H9 (cell line): ENCODE data around the gene RAB11A. TPM values are rescaled to one million over a fixed set of nuclear protein-coding genes. Genes with fewer than 3 reads are reported as not detected.

ENCODE experiments used
- DNase-seq: peaks from one replicate; pipeline ENCODE4 v3.0.0-alpha.2; 2017
- H2AFZ ChIP-seq: one replicate; pipeline ENCODE4 v1.6.1; 2013; ENCODE audit warnings: mild to moderate bottlenecking, low read length, control low read depth, moderate library complexity
- H2AK5ac ChIP-seq: 2 replicates; pipeline ENCODE4 v1.6.1; 2013; ENCODE audit warnings: low read length, control low read depth, mixed read lengths; ENCODE audit not compliant: insufficient read length
- H2BK120ac ChIP-seq: one replicate; pipeline ENCODE4 v1.6.1; 2013; ENCODE audit warnings: low read depth, mild to moderate bottlenecking, low read length, control low read depth, inconsistent platforms; ENCODE audit not compliant: poor library complexity, severe bottlenecking
- H2BK12ac ChIP-seq: 2 replicates; pipeline ENCODE4 v1.6.1; 2013; ENCODE audit warnings: low read length, control low read depth, mixed read lengths, low read depth; ENCODE audit not compliant: insufficient read length
- H2BK15ac ChIP-seq: 2 replicates; pipeline ENCODE4 v1.6.1; 2013; ENCODE audit warnings: low read depth, low read length, control low read depth
- H2BK20ac ChIP-seq: one replicate; pipeline ENCODE4 v1.6.1; 2013; ENCODE audit warnings: low read depth, mild to moderate bottlenecking, low read length, control low read depth, inconsistent platforms; ENCODE audit not compliant: poor library complexity, severe bottlenecking
- H2BK5ac ChIP-seq: 2 replicates; pipeline ENCODE4 v1.6.1; 2013; ENCODE audit warnings: low read length, control low read depth, mixed read lengths; ENCODE audit not compliant: insufficient read length
- H3K14ac ChIP-seq: 2 replicates; pipeline ENCODE4 v1.6.1; 2013; ENCODE audit warnings: low read length, control low read depth; ENCODE audit not compliant: insufficient read depth
- H3K18ac ChIP-seq: 2 replicates; pipeline ENCODE4 v1.6.1; 2013; ENCODE audit warnings: low read depth, mild to moderate bottlenecking, mixed read lengths, low read length, control low read depth; ENCODE audit not compliant: insufficient read length
- H3K23ac ChIP-seq: 2 replicates; pipeline ENCODE4 v1.6.1; 2013; ENCODE audit warnings: low read length, control low read depth, mixed read lengths, low read depth; ENCODE audit not compliant: insufficient read length
- H3K23me2 ChIP-seq: 2 replicates; pipeline ENCODE4 v1.6.1; 2013; ENCODE audit warnings: low read depth, mild to moderate bottlenecking, mixed read lengths, low read length, control low read depth; ENCODE audit not compliant: insufficient read length, poor library complexity, severe bottlenecking
- H3K27ac ChIP-seq: 2 replicates; pipeline ENCODE4 v1.5.1; 2013; ENCODE audit warnings: low read length, control low read depth, mixed read lengths, low read depth; ENCODE audit not compliant: insufficient read length
- H3K27me3 ChIP-seq: 2 replicates; pipeline ENCODE4 v1.6.1; 2013; ENCODE audit warnings: low read length, control low read depth, inconsistent platforms; ENCODE audit not compliant: insufficient read depth
- H3K4ac ChIP-seq: 2 replicates; pipeline ENCODE4 v1.6.1; 2013; ENCODE audit warnings: low read depth, mild to moderate bottlenecking, control low read depth, inconsistent platforms, low read length, moderate library complexity
- H3K4me1 ChIP-seq: 2 replicates; pipeline ENCODE4 v1.6.1; 2013; ENCODE audit warnings: low read length, control low read depth, inconsistent platforms; ENCODE audit not compliant: insufficient read depth
- H3K4me2 ChIP-seq: 2 replicates; pipeline ENCODE4 v1.6.1; 2013; ENCODE audit warnings: low read length, control low read depth, mixed read lengths; ENCODE audit not compliant: insufficient read length, insufficient read depth
- H3K56ac ChIP-seq: 2 replicates; pipeline ENCODE4 v1.6.1; 2013; ENCODE audit warnings: low read depth, mild to moderate bottlenecking, mixed read lengths, low read length, control low read depth; ENCODE audit not compliant: insufficient read length
- H3K79me1 ChIP-seq: 2 replicates; pipeline ENCODE4 v1.6.1; 2013; ENCODE audit warnings: low read depth, mild to moderate bottlenecking, moderate library complexity, low read length, control low read depth, inconsistent platforms; ENCODE audit not compliant: insufficient read depth, poor library complexity, severe bottlenecking
- H3K79me2 ChIP-seq: 2 replicates; pipeline ENCODE4 v1.6.1; 2013; ENCODE audit warnings: low read length, control low read depth, inconsistent platforms; ENCODE audit not compliant: insufficient read depth
- H3K9ac ChIP-seq: 2 replicates; pipeline ENCODE4 v1.6.1; 2013; ENCODE audit warnings: low read length, control low read depth, mixed read lengths; ENCODE audit not compliant: insufficient read length; ENCODE audit errors: extremely low read depth
- H3K9me3 ChIP-seq: one replicate; pipeline ENCODE4 v1.6.1; 2013; ENCODE audit warnings: low read depth, low read length, inconsistent platforms; ENCODE audit not compliant: control insufficient read depth
- H3T11ph ChIP-seq: one replicate; pipeline ENCODE4 v1.6.1; 2013; ENCODE audit warnings: mild to moderate bottlenecking, low read length, control low read depth, inconsistent platforms
- H4K20me1 ChIP-seq: one replicate; pipeline ENCODE4 v1.6.1; 2013; ENCODE audit not compliant: control insufficient read depth, insufficient read length, insufficient read depth
- H4K5ac ChIP-seq: 2 replicates; pipeline ENCODE4 v1.6.1; 2013; ENCODE audit warnings: low read depth, mild to moderate bottlenecking, mixed read lengths, low read length, control low read depth; ENCODE audit not compliant: insufficient read length
- H4K8ac ChIP-seq: replicated peaks from 2 replicates; pipeline ENCODE4 v1.6.1; 2013; ENCODE audit warnings: low read length, control low read depth, mixed read lengths, low read depth; ENCODE audit not compliant: insufficient read length
- H4K91ac ChIP-seq: 2 replicates; pipeline ENCODE4 v1.6.1; 2013; ENCODE audit warnings: low read depth, mild to moderate bottlenecking, moderate library complexity, mixed read lengths, low read length, control low read depth; ENCODE audit not compliant: insufficient read length
- H3K27ac Mint-ChIP-seq, 3 experiments: 2 replicates in 2 of 3; 3 replicates in 1 of 3; pipeline ENCODE4 v1.8.0; 2020 to 2021; ENCODE audit warnings: mixed read lengths in 3 of 3, mild to moderate bottlenecking in 1 of 3, moderate library complexity in 1 of 3
- H3K27me3 Mint-ChIP-seq: 2 replicates; pipeline ENCODE4 v1.8.0; 2021; ENCODE audit warnings: low read depth, mild to moderate bottlenecking, moderate library complexity, mixed read lengths
- H3K36me3 Mint-ChIP-seq, 3 experiments: 2 replicates in 2 of 3; 3 replicates in 1 of 3; pipeline ENCODE4 v1.8.0; 2020 to 2021; ENCODE audit warnings: low read depth in 3 of 3, mixed read lengths in 3 of 3; ENCODE audit not compliant: insufficient read depth in 1 of 3
- H3K4me1 Mint-ChIP-seq, 2 experiments: 2 replicates each; pipeline ENCODE4 v1.8.0; 2020; ENCODE audit warnings: mixed read lengths in 2 of 2
- H3K4me3 Mint-ChIP-seq, 2 experiments: 2 replicates in 1 of 2; 3 replicates in 1 of 2; pipeline ENCODE4 v1.8.0; 2020 to 2021; ENCODE audit warnings: mild to moderate bottlenecking in 2 of 2, mixed read lengths in 2 of 2, moderate library complexity in 1 of 2
- H3K9me3 Mint-ChIP-seq, 2 experiments: 2 replicates in 1 of 2; 3 replicates in 1 of 2; pipeline ENCODE4 v1.8.0; 2020; ENCODE audit warnings: mild to moderate bottlenecking in 2 of 2, mixed read lengths in 2 of 2, moderate library complexity in 1 of 2
- CTCF ChIP-seq: fragments of 200-600 bp; sonication (generic); conservative IDR thresholded peaks from 3 replicates; pipeline ENCODE4 v1.8.0; 2021; ENCODE audit warnings: antibody characterized with exemption, mild to moderate bottlenecking
- total RNA-seq: library from RNA; stranded (reverse); gene quantifications from 2 replicates; pipeline ENCODE4 v1.2.1, GENCODE V29; 2021

RAB11A gene
- total RNA-seq, 1 experiment from 2014 or later, result 217 TPM

- H2AFZ ChIP-seq, result no peak overlapping the region
- H3K4me3 Mint-ChIP-seq, result no peak overlapping the region
- no peaks in the 10 kb centered on the region for H3K27me3 ChIP-seq
- H3K4me2 ChIP-seq, result no peak overlapping the region
- no peak overlapping the region for H2BK12ac ChIP-seq
- no peak overlapping the region for H3K4ac ChIP-seq
- no peaks in the 10 kb centered on the region for H3K23me2 ChIP-seq
- no peaks in the 10 kb centered on the region for H3K79me2 ChIP-seq
- H4K20me1 ChIP-seq, result no peaks in the 10 kb centered on the region
- no peak overlapping the region for H2BK15ac ChIP-seq
- no peak overlapping the region for H2BK20ac ChIP-seq
- no peak overlapping the region for H4K91ac ChIP-seq
- H2BK120ac ChIP-seq, result no peak overlapping the region
- no peak overlapping the region for H3K9ac ChIP-seq
- DNase-seq, result no peak
- H3K79me1 ChIP-seq, result no peaks in the 10 kb centered on the region
- no peaks in the 10 kb centered on the region for H3K4me1 Mint-ChIP-seq
- no peaks in the 10 kb centered on the region for H3K9me3 ChIP-seq
- no peaks in the 10 kb centered on the region for H3K27me3 Mint-ChIP-seq
- no peaks in the 10 kb centered on the region for H3K36me3 Mint-ChIP-seq
- H4K5ac ChIP-seq, result no peak overlapping the region
- no peak overlapping the region for H3K27ac ChIP-seq
- no peak overlapping the region for H3K23ac ChIP-seq
- no peak overlapping the region for H2AK5ac ChIP-seq
- H4K8ac ChIP-seq, result no peak overlapping the region
- TF ChIP-seq CTCF, result no peak
- no peak overlapping the region for H3K18ac ChIP-seq
- H2BK5ac ChIP-seq, result no peak overlapping the region
- no peak overlapping the region for H3K27ac Mint-ChIP-seq
- H3K9me3 Mint-ChIP-seq, result peaks cover 2 to 3% of the 10 kb centered on the region in 2 experiments; a peak in 2 of 5 replicates
- H3K56ac ChIP-seq, result no peak overlapping the region
- no peaks in the 10 kb centered on the region for H3K4me1 ChIP-seq
- H3K14ac ChIP-seq, result no peak overlapping the region
- H3T11ph ChIP-seq, result no peak overlapping the region
Measured at GRCh38 chr15:65847989-65848388, 21.3 kb upstream of the RAB11A start.
